Measurements from ENCODE around the gene CHRNA9.
"Not testable (repeated sequence)": the region's sequence is repeated elsewhere in the genome, so short reads cannot be mapped to it uniquely, and the experiment has no call there.

DNA sequence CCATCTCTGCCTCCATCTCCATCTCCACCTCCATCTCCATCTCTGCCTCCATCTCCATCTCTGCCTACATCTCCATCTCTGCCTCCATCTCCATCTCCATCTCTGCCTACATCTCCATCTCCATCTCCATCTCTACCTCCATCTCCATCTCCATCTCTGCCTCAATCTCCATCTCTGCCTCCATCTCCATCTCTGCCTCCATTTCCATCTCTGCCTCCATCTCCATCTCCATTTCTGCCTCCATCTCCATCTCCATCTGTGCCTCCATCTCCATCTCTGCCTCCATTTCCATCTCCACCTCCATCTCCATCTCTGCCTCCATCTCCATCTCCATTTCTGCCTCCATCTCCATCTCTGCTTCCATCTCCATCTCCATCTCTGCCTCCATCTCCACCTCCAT, 40.1 kb upstream of the CHRNA9 start:
- TF ChIP-seq, protein P1, sequence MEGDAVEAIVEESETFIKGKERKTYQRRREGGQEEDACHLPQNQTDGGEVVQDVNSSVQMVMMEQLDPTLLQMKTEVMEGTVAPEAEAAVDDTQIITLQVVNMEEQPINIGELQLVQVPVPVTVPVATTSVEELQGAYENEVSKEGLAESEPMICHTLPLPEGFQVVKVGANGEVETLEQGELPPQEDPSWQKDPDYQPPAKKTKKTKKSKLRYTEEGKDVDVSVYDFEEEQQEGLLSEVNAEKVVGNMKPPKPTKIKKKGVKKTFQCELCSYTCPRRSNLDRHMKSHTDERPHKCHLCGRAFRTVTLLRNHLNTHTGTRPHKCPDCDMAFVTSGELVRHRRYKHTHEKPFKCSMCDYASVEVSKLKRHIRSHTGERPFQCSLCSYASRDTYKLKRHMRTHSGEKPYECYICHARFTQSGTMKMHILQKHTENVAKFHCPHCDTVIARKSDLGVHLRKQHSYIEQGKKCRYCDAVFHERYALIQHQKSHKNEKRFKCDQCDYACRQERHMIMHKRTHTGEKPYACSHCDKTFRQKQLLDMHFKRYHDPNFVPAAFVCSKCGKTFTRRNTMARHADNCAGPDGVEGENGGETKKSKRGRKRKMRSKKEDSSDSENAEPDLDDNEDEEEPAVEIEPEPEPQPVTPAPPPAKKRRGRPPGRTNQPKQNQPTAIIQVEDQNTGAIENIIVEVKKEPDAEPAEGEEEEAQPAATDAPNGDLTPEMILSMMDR (conservative IDR thresholded peaks at IDR 0.05 in 1 of 2, IDR thresholded peaks at IDR 0.05 in 1 of 2; ENCODE audit: extremely low read depth in 1 of 2, insufficient read depth in 1 of 2, low read depth in 1 of 2, low read length in 2 of 2), result not testable (repeated sequence)
- not testable (repeated sequence) for TF ChIP-seq EZH2 (IDR thresholded peaks at IDR 0.05; ENCODE audit: borderline replicate concordance, low read length)
